Heart right ventricle (tissue), 16 donors: ENCODE data around the gene TLL2. TPM values are rescaled to one million over a fixed set of nuclear protein-coding genes. Genes with fewer than 3 reads are reported as not detected.

Experiments
- ATAC-seq, 8 donors: fragments of 200-7000 bp; cut with Tn5 transposase; one replicate each; pipeline ENCODE4 v1.9.1; 2020; ENCODE audit warnings: mild to moderate bottlenecking in 8 of 8, moderate library complexity in 8 of 8, moderate number of reproducible peaks in 1 of 8
- DNase-seq, 2 donors: peaks; one replicate each; pipeline ENCODE4 v3.0.0-alpha.2; 2020
- H3K27ac ChIP-seq, 10 donors: fragments of 200-600 bp; sonication (generic) in 2 of 10; one replicate each; pipeline versions ENCODE4 v1.5.0 to v1.8.0; 2020 to 2022; ENCODE audit warnings: mild to moderate bottlenecking in 3 of 10
- H3K27me3 ChIP-seq, 7 donors: fragments of 200-600 bp; one replicate each; pipeline ENCODE4 v1.8.0; 2021 to 2022; ENCODE audit warnings: mild to moderate bottlenecking in 2 of 7
- H3K36me3 ChIP-seq, 9 donors: fragments of 200-600 bp; sonication (generic) in 1 of 9; one replicate each; pipeline versions ENCODE4 v1.5.0 to v1.8.0; 2020 to 2022; ENCODE audit warnings: mild to moderate bottlenecking in 2 of 9
- H3K4me1 ChIP-seq, 9 donors: fragments of 200-600 bp; sonication (generic) in 1 of 9; one replicate each; pipeline versions ENCODE4 v1.5.0 to v1.8.0; 2020 to 2022; ENCODE audit warnings: mild to moderate bottlenecking in 4 of 9
- H3K4me3 ChIP-seq, 10 donors: fragments of 200-600 bp; sonication (generic) in 2 of 10; one replicate each; pipeline versions ENCODE4 v1.5.0 to v1.8.0; 2020 to 2022; ENCODE audit warnings: mild to moderate bottlenecking in 7 of 10, moderate library complexity in 2 of 10
- H3K9me3 ChIP-seq, 11 donors: fragments of 200-600 bp in 10 of 11; sonication (generic) in 2 of 11; one replicate each; pipeline versions ENCODE4 v1.5.0 to v1.8.0; 2013 to 2022; ENCODE audit warnings: mild to moderate bottlenecking in 2 of 11, control low read depth in 1 of 11, moderate library complexity in 1 of 11
- WGBS, 2 donors: extraction: QIAGEN DNeasy Blood & Tissue Kit; methylation state at CpG; one replicate each; pipeline ENCODE4 v1.1.7; 2013; ENCODE audit warnings: inconsistent platforms in 1 of 2; 5-methylcytosine and 5-hydroxymethylcytosine counted together
- intact Hi-C, 10 donors: fragments of 100-400 bp; cut with DNase I; formaldehyde crosslinking; loops; one replicate each; pipeline versions ENCODE4 v1.11.1 to v1.14.2; 2022
- polyA plus RNA-seq, 2 donors: library from polyadenylated mRNA; stranded (reverse); fragments of 200-250 nt; gene quantifications; one replicate each; pipeline ENCODE4 v1.2.3, GENCODE V29; 2013
- total RNA-seq, 10 donors: library from RNA; stranded (reverse); fragmentation: NEBNext Ultra II Directional in 3 of 10; extraction: Animal tissue kit (Norgen Biotek cat#: 25700) in 3 of 10; gene quantifications; one replicate each; pipeline versions ENCODE4 v1.2.1 to v1.2.4, GENCODE V29; 2021 to 2023
- TF ChIP-seq, protein P1 (sequence below), 9 donors: fragments of 200-600 bp; sonication (generic) in 2 of 9; IDR thresholded peaks; one replicate each; pipeline versions ENCODE4 v1.5.0 to v1.8.0; 2021 to 2022; ENCODE audit warnings: antibody characterized with exemption in 9 of 9, mild to moderate bottlenecking in 5 of 9, moderate library complexity in 1 of 9
- donor health status: Arrhythmogenic right ventricular cardiomyopathy.
- donor health status: ischemic (EF 13 %, LVEDD 7.1; RV severe dilation, severe dysfunction).
- donor health status: healthy with polysubstance abuse.
- donor health status: DM: no; HTN: yes; CAD: no.
- donor health status: DM: no; HTN: no; CAD: no.
- donor health status: ischemic (EF 25% LVEDD 6.9; RV normal size, moderate dysfunction).
- donor health status: ischemic (EF 25% LVEDD 5.7; RV mildly dilated, moderate dysfunction).
- donor health status: healthy.
- donor health status: DM: yes; HTN: yes; CAD: no.
- donor health status: Ischemic cardiomyopathy.
- donor health status: ischemic (EF 35%, LVEDD 5.7; RV mildly dilated, moderate dysfunction).
- donor health status: nonischemic (EF 11% LVEDD 7.7; RV severe dilation, severe dysfunction).
- donor health status: DM: yes; HTN: yes; CAD: no.
- donor health status: PGD.
- donor health status: ischemic (EF 29% LVEDD 5.4; RV normal size, mild dysfunction).
- donor health status: nonischemic (EF 23%, LVEDD 6.1; RV moderate dilation, normal function).

The TLL2 gene
- total and polyA plus RNA-seq, 12 donors, result 2.3 to 9.2 (median 6.9) TPM

- WGBS, 2 donors, result 53 to 56% methylated on average over 13 of the region's 13 CpGs
Observed at GRCh38 chr10:96441987-96442643, 71.6 kb downstream of the TLL2 start.

DNA sequence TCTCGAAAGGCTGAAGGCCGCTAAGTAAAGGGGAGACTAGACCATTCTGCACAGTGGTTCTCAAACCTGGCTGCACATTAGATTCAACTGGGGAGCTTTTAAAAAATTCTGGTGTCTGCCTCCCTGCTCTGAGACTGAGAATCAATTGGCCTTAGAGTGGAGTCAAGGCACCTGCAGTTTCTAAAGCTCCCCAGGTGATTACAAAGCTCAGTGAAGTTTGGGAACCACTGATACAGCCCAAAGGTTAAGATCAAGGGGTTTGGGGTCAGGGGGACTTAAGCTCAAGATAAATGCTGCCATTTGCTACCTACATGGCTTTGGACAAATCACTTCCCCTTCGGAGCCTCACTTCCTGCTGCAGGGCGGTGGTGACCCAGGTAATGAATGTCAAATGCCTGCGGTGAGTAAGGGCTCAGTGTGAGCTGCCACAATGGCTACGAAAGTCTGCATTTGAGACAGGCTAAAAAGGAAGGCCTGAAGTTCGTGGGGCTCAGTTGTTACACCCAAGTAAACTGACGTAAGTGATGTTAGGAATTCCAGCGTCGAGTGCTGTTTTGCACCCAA, 72.3 kb downstream of the TLL2 start:
- H3K4me3 ChIP-seq, result no peak overlapping the region
- no peaks in the 10 kb centered on the region for H3K9me3 ChIP-seq
- TF ChIP-seq, protein P1, sequence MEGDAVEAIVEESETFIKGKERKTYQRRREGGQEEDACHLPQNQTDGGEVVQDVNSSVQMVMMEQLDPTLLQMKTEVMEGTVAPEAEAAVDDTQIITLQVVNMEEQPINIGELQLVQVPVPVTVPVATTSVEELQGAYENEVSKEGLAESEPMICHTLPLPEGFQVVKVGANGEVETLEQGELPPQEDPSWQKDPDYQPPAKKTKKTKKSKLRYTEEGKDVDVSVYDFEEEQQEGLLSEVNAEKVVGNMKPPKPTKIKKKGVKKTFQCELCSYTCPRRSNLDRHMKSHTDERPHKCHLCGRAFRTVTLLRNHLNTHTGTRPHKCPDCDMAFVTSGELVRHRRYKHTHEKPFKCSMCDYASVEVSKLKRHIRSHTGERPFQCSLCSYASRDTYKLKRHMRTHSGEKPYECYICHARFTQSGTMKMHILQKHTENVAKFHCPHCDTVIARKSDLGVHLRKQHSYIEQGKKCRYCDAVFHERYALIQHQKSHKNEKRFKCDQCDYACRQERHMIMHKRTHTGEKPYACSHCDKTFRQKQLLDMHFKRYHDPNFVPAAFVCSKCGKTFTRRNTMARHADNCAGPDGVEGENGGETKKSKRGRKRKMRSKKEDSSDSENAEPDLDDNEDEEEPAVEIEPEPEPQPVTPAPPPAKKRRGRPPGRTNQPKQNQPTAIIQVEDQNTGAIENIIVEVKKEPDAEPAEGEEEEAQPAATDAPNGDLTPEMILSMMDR (IDR thresholded peaks at IDR 0.05), result no peak
- 69 to 71% methylated on average over 10 of the region's 10 CpGs for whole genome bisulfite sequencing, 2 donors
- H3K27me3 ChIP-seq, result no peaks in the 10 kb centered on the region
- peak overlapping the region in 5 of 10 donors; percentile 37 to 59 (median 52) for H3K27ac ChIP-seq
- no peaks in the 10 kb centered on the region for H3K36me3 ChIP-seq
- peaks cover 0 to 27% (median 17%) of the 10 kb centered on the region in 9 donors for H3K4me1 ChIP-seq
- intact Hi-C loops, result no loop called here
- ATAC-seq (no peak), DNase-seq (no peak)

More at GRCh38 chr10:96441987-96442643, 71.6 kb downstream of the TLL2 start:
- no peaks in the 10 kb centered on the region for H3K9me3 ChIP-seq
- DNase-seq (no peak), ATAC-seq (peak in 1 of 8 donors; percentile 7)
- H3K27ac ChIP-seq, result peak overlapping the region in 5 of 10 donors; percentile 37 to 59 (median 52)
- peaks cover 0 to 33% (median 17%) of the 10 kb centered on the region in 9 donors for H3K4me1 ChIP-seq
- H3K27me3 ChIP-seq, result no peaks in the 10 kb centered on the region
- H3K4me3 ChIP-seq, result no peak overlapping the region
- no peaks in the 10 kb centered on the region for H3K36me3 ChIP-seq
- TF ChIP-seq, protein P1 (IDR thresholded peaks at IDR 0.05), result no peak
- intact Hi-C loops, result no loop called here

GRCh38 chr10:96440361-96441292, 73.1 kb downstream of the TLL2 start:
- DNase-seq (peak in 1 of 2 donors; percentile 38), ATAC-seq (peak in 7 of 8 donors; percentile 67 to 82 (median 76))
- Histone ChIP-seq H3K27ac (peak overlapping the region in 6 of 10 donors; percentile 38 to 59 (median 53)), H3K27me3 (no peaks in the 10 kb centered on the region), H3K4me3 (no peak overlapping the region), H3K4me1 (peaks cover 0 to 27% (median 17%) of the 10 kb centered on the region in 9 donors), H3K9me3 (peaks cover 0 to 5% (median 0%) of the 10 kb centered on the region in 11 donors), H3K36me3 (no peaks in the 10 kb centered on the region)
- WGBS, 2 donors, result 47 to 48% methylated on average over 10 of the region's 10 CpGs
- intact Hi-C loops, result no loop called here
- TF ChIP-seq, protein P1 (IDR thresholded peaks at IDR 0.05), result no peak

- Histone ChIP-seq H3K27ac (peak overlapping the region in 4 of 10 donors; percentile 46 to 59 (median 52)), H3K4me1 (peaks cover 0 to 27% (median 17%) of the 10 kb centered on the region in 9 donors), H3K36me3 (no peaks in the 10 kb centered on the region), H3K27me3 (no peaks in the 10 kb centered on the region), H3K9me3 (peaks cover 0 to 12% (median 0%) of the 10 kb centered on the region in 11 donors), H3K4me3 (no peak overlapping the region)
- intact Hi-C loops, result no loop called here
- WGBS, 2 donors, result 71 to 78% methylated on average over 2 of the region's 2 CpGs
- TF ChIP-seq, protein P1 (IDR thresholded peaks at IDR 0.05), result no peak
- peak in 7 of 8 donors; percentile 43 to 71 (median 53) for ATAC-seq
- no peak for DNase-seq
Observed at GRCh38 chr10:96439725-96440124, 74.0 kb downstream of the TLL2 start.
